ENCODE data around the gene APBA2.

Gene APBA2

GRCh38 chr15:28900041-28900891, 14.5 kb downstream of the APBA2 start:
- no peak overlapping the region for H3K4me3 ChIP-seq (ENCODE audit: low read depth, low read length, poor library complexity, severe bottlenecking)

GRCh38 chr15:28900892-28901586, 15.3 kb downstream of the APBA2 start:
- H2AFZ ChIP-seq (ENCODE audit: low read length): no peak overlapping the region
- H3K9me2 ChIP-seq (ENCODE audit: low read depth, low read length): no peaks in the 10 kb centered on the region
- no peak overlapping the region for H3K27ac ChIP-seq (ENCODE audit: low read depth, low read length, poor library complexity, severe bottlenecking)
- no peak overlapping the region for H3K4me3 ChIP-seq (ENCODE audit: low read depth, low read length, poor library complexity, severe bottlenecking)
- H3K4me2 ChIP-seq (ENCODE audit: low read length): no peak overlapping the region
- no peaks in the 10 kb centered on the region for H3K27me3 ChIP-seq (ENCODE audit: insufficient read depth, low read length)
- no peaks in the 10 kb centered on the region for H3F3A ChIP-seq (ENCODE audit: insufficient read depth, low read length)
- H3K9me3 ChIP-seq (ENCODE audit: low read length): no peaks in the 10 kb centered on the region
- TF ChIP-seq EZH2 (IDR thresholded peaks at IDR 0.05; ENCODE audit: borderline replicate concordance, low read length): no peak
- TF ChIP-seq CTCF (IDR thresholded peaks at IDR 0.05; ENCODE audit: low read length): no peak
- H3K4me1 ChIP-seq (ENCODE audit: insufficient read depth, low read length, severe bottlenecking): no peaks in the 10 kb centered on the region
- no peaks in the 10 kb centered on the region for H3K36me3 ChIP-seq (ENCODE audit: insufficient read depth, low read length)
- no peaks in the 10 kb centered on the region for H4K20me1 ChIP-seq (ENCODE audit: insufficient read depth, low read length)
- H3K9ac ChIP-seq (ENCODE audit: low read length): no peak overlapping the region
- H3K79me2 ChIP-seq (ENCODE audit: insufficient read depth, low read length): no peaks in the 10 kb centered on the region

More at GRCh38 chr15:28900041-28900891, 14.5 kb downstream of the APBA2 start:
- H3K27me3 ChIP-seq (ENCODE audit: insufficient read depth, low read length): no peaks in the 10 kb centered on the region
- H3K27ac ChIP-seq (ENCODE audit: low read depth, low read length, poor library complexity, severe bottlenecking): no peak overlapping the region
- TF ChIP-seq CTCF (IDR thresholded peaks at IDR 0.05; ENCODE audit: low read length) (no peak), EZH2 (IDR thresholded peaks at IDR 0.05; ENCODE audit: borderline replicate concordance, low read length) (no peak)
- no peaks in the 10 kb centered on the region for H3K36me3 ChIP-seq (ENCODE audit: insufficient read depth, low read length)
- no peaks in the 10 kb centered on the region for H3K79me2 ChIP-seq (ENCODE audit: insufficient read depth, low read length)
- no peaks in the 10 kb centered on the region for H3K9me3 ChIP-seq (ENCODE audit: low read length)
- no peaks in the 10 kb centered on the region for H4K20me1 ChIP-seq (ENCODE audit: insufficient read depth, low read length)
- no peak overlapping the region for H3K4me2 ChIP-seq (ENCODE audit: low read length)
- no peaks in the 10 kb centered on the region for H3K9me2 ChIP-seq (ENCODE audit: low read depth, low read length)
- H3K4me1 ChIP-seq (ENCODE audit: insufficient read depth, low read length, severe bottlenecking): no peaks in the 10 kb centered on the region
- no peak overlapping the region for H3K9ac ChIP-seq (ENCODE audit: low read length)
- no peak overlapping the region for H2AFZ ChIP-seq (ENCODE audit: low read length)
- H3F3A ChIP-seq (ENCODE audit: insufficient read depth, low read length): no peaks in the 10 kb centered on the region

- no peaks in the 10 kb centered on the region for H3K9me2 ChIP-seq (ENCODE audit: low read depth, low read length)
- H4K20me1 ChIP-seq (ENCODE audit: insufficient read depth, low read length): no peaks in the 10 kb centered on the region
- H2AFZ ChIP-seq (ENCODE audit: low read length): no peak overlapping the region
- H3K79me2 ChIP-seq (ENCODE audit: insufficient read depth, low read length): no peaks in the 10 kb centered on the region
- H3F3A ChIP-seq (ENCODE audit: insufficient read depth, low read length): no peaks in the 10 kb centered on the region
- H3K4me3 ChIP-seq (ENCODE audit: low read depth, low read length, poor library complexity, severe bottlenecking): no peak overlapping the region
- H3K36me3 ChIP-seq (ENCODE audit: insufficient read depth, low read length): no peaks in the 10 kb centered on the region
- no peaks in the 10 kb centered on the region for H3K9me3 ChIP-seq (ENCODE audit: low read length)
- no peak overlapping the region for H3K9ac ChIP-seq (ENCODE audit: low read length)
- no peak overlapping the region for H3K4me2 ChIP-seq (ENCODE audit: low read length)
- H3K27ac ChIP-seq (ENCODE audit: low read depth, low read length, poor library complexity, severe bottlenecking): no peak overlapping the region
- H3K4me1 ChIP-seq (ENCODE audit: insufficient read depth, low read length, severe bottlenecking): no peaks in the 10 kb centered on the region
- H3K27me3 ChIP-seq (ENCODE audit: insufficient read depth, low read length): no peaks in the 10 kb centered on the region
- TF ChIP-seq EZH2 (IDR thresholded peaks at IDR 0.05; ENCODE audit: borderline replicate concordance, low read length) (no peak), CTCF (IDR thresholded peaks at IDR 0.05; ENCODE audit: low read length) (no peak)
These were observed 15.8 kb downstream of the APBA2 start for GRCh38 chr15:28901587-28901980.

Data from OCI-LY1 (cell line).